NCI-H345 treated with DMSO at 0.1 percent for 48 hours (cell line): ENCODE measurements around the gene ZIC4.

ENCODE experiments used
- DNase-seq: peaks from one replicate; lab custom pipeline; 2025; ENCODE audit not compliant: unreplicated experiment; lab: John Stamatoyannopoulos, UW

The ZIC4 gene

GRCh38 chr3:147418371-147418781, 12.0 kb upstream of the ZIC4 start:
- DNase-seq: no peak

- no peak for DNase-seq
Observed at GRCh38 chr3:147417551-147418295, 11.4 kb upstream of the ZIC4 start.

- DNase-seq: no peak
Observed at GRCh38 chr3:147416931-147417330, 10.6 kb upstream of the ZIC4 start.

GRCh38 chr3:147415874-147416273, 9.5 kb upstream of the ZIC4 start:
- DNase-seq: no peak

GRCh38 chr3:147415286-147415685, 8.9 kb upstream of the ZIC4 start:
- no peak for DNase-seq

- no peak for DNase-seq
Observed at GRCh38 chr3:147414390-147415138, 8.2 kb upstream of the ZIC4 start.

GRCh38 chr3:147413686-147414389, 7.5 kb upstream of the ZIC4 start:
- no peak for DNase-seq

- no peak for DNase-seq
Observed at GRCh38 chr3:147412917-147413685, 6.8 kb upstream of the ZIC4 start.

- no peak for DNase-seq
Observed at GRCh38 chr3:147412261-147412916, 6.0 kb upstream of the ZIC4 start.

GRCh38 chr3:147411815-147412241, 5.5 kb upstream of the ZIC4 start:
- DNase-seq: no peak

GRCh38 chr3:147411238-147411814, 5.0 kb upstream of the ZIC4 start:
- no peak for DNase-seq

GRCh38 chr3:147410526-147411237, 4.3 kb upstream of the ZIC4 start:
- no peak for DNase-seq

GRCh38 chr3:147410116-147410525, 3.8 kb upstream of the ZIC4 start:
- DNase-seq: no peak

GRCh38 chr3:147409143-147410115, 3.1 kb upstream of the ZIC4 start, which contains the start of gene ZIC1:
TSS of gene ZIC1 (plus strand) at chr3:147409365. CDS start at chr3:147410113, 748 bp downstream.
- no peak for DNase-seq

- no peak for DNase-seq
Observed at GRCh38 chr3:147408188-147409100, 2.1 kb upstream of the ZIC4 start.

GRCh38 chr3:147407498-147408187, 1.3 kb upstream of the ZIC4 start:
- DNase-seq: no peak

GRCh38 chr3:147407114-147407497, 763 bp upstream of the ZIC4 start:
- DNase-seq: no peak
